GM12878 (cell line): ENCODE results near the gene STBD1. TPM values are rescaled to one million over a fixed set of nuclear protein-coding genes. Genes with fewer than 3 reads are reported as not detected.

Experiments
- ATAC-seq: fragments of 200-7000 bp; cut with Tn5 transposase; 3 replicates; pipeline ENCODE4 v1.9.1; 2020; ENCODE audit warnings: mild to moderate bottlenecking, moderate library complexity
- BruUV-seq: library from RNA; stranded (reverse); fragments of 400-500 nt; replicated peaks from 2 replicates; lab custom pipeline; 2021; lab: Mats Ljungman, UMichigan
- CTCF ChIA-PET: fragments of 300-600 bp; sonication (Branson Sonifier 250); formaldehyde crosslinking; extraction: SDS; loops from one replicate; lab custom pipeline; 2021; ENCODE audit warnings: inconsistent platforms; lab: Yijun Ruan, JAX
- POLR2A ChIA-PET: fragments of 350-600 bp; formaldehyde crosslinking; extraction: SDS; loops from one replicate; lab custom pipeline; 2021; ENCODE audit warnings: inconsistent platforms; lab: Charles Lee
- RAD21 ChIA-PET: fragments of 300-600 bp; sonication (Branson Sonifier 250); formaldehyde crosslinking; loops from one replicate; lab custom pipeline; 2023; ENCODE audit warnings: antibody characterized with exemption; ENCODE audit not compliant: unreplicated experiment; lab: Charles Lee
- SMC1A ChIA-PET: fragments of 300-600 bp; sonication (Branson Sonifier 250); formaldehyde crosslinking; loops from one replicate; lab custom pipeline; 2023; ENCODE audit not compliant: unreplicated experiment, uncharacterized antibody; lab: Charles Lee
- DNase-seq: peaks from one replicate; pipeline ENCODE4 v3.0.0-alpha.2; 2011; ENCODE audit warnings: low read depth, low spot score
- FAIRE-seq: peaks from 3 replicates; lab custom pipeline; 2011; peaks lifted over from hg19 to GRCh38; lab: Jason Lieb, UNC
- H2AFZ ChIP-seq: 2 replicates; pipeline ENCODE4 v1.6.0; 2011; ENCODE audit warnings: low read depth, low read length, control low read depth; ENCODE audit not compliant: control insufficient read depth
- H3K27ac ChIP-seq: 2 replicates; pipeline ENCODE4 v1.5.1; 2011; ENCODE audit warnings: control low read depth; ENCODE audit not compliant: control insufficient read depth, insufficient read depth
- H3K27me3 ChIP-seq, 2 experiments: replicated peaks in 1 of 2; 2 replicates each; pipeline versions ENCODE4 v1.6.0 to v1.6.1; 2011; ENCODE audit warnings: low read length in 1 of 2; ENCODE audit not compliant: control insufficient read depth in 2 of 2, insufficient read depth in 2 of 2
- H3K36me3 ChIP-seq, 2 experiments: 2 replicates each; pipeline ENCODE4 v1.5.1; 2011; ENCODE audit warnings: low read length in 1 of 2; ENCODE audit not compliant: control insufficient read depth in 2 of 2, insufficient read depth in 2 of 2
- H3K4me1 ChIP-seq: 2 replicates; pipeline ENCODE4 v1.6.1; 2011; ENCODE audit warnings: mild to moderate bottlenecking, low read length, moderate library complexity, mixed read lengths; ENCODE audit not compliant: control insufficient read depth, insufficient read depth
- H3K4me2 ChIP-seq: 2 replicates; pipeline ENCODE4 v1.6.0; 2011; ENCODE audit warnings: control low read depth; ENCODE audit not compliant: control insufficient read depth, insufficient read depth
- H3K4me3 ChIP-seq: fragments of 200-600 bp; sonication (generic); 2 replicates; pipeline ENCODE4 v1.5.1; 2016
- H3K79me2 ChIP-seq: 2 replicates; pipeline ENCODE4 v1.6.0; 2011; ENCODE audit warnings: low read length; ENCODE audit not compliant: control insufficient read depth, insufficient read depth
- H3K9ac ChIP-seq: 2 replicates; pipeline ENCODE4 v1.8.0; 2011; ENCODE audit warnings: low read length, control low read depth, mixed read lengths; ENCODE audit not compliant: control insufficient read depth, insufficient read depth
- H3K9me3 ChIP-seq: replicated peaks from 3 replicates; pipeline ENCODE4 v1.5.1; 2011; ENCODE audit warnings: mild to moderate bottlenecking, low read length; ENCODE audit not compliant: control insufficient read depth, insufficient read depth
- H4K20me1 ChIP-seq: 2 replicates; pipeline ENCODE4 v1.6.0; 2011; ENCODE audit not compliant: control insufficient read depth, insufficient read depth
- CREM ChIP-seq: IDR thresholded peaks from 2 replicates; pipeline ENCODE4 v1.6.1; 2014; ENCODE audit warnings: antibody characterized with exemption, low read depth
- EGR1 ChIP-seq, 2 experiments: IDR thresholded peaks; 1 replicate in 1 of 2; 2 replicates in 1 of 2; pipeline ENCODE4 v1.6.1; 2011 to 2012; ENCODE audit warnings: low read depth in 2 of 2, low read length in 2 of 2, borderline replicate concordance in 1 of 2, mild to moderate bottlenecking in 1 of 2, moderate library complexity in 1 of 2
- IKZF1 ChIP-seq: fragments of 450-650 bp; conservative IDR thresholded peaks from 2 replicates; pipeline ENCODE4 v1.6.1; 2017; ENCODE audit warnings: antibody characterized with exemption, mild to moderate bottlenecking
- JUNB ChIP-seq: IDR thresholded peaks from 2 replicates; pipeline ENCODE4 v1.6.1; 2016; ENCODE audit warnings: antibody characterized with exemption, mild to moderate bottlenecking
- POLR2AphosphoS5 ChIP-seq: IDR thresholded peaks from 2 replicates; pipeline ENCODE4 v1.6.1; 2011; ENCODE audit warnings: mild to moderate bottlenecking, low read length, inconsistent platforms
- STAT1 ChIP-seq: fragments of 450-650 bp; conservative IDR thresholded peaks from 2 replicates; pipeline ENCODE4 v1.6.1; 2014; ENCODE audit warnings: antibody characterized with exemption, mild to moderate bottlenecking
- TCF12 ChIP-seq: IDR thresholded peaks from 2 replicates; pipeline ENCODE4 v1.6.1; 2011; ENCODE audit warnings: low read depth, mild to moderate bottlenecking, low read length
- WGBS: methylation state at CpG from one replicate; pipeline ENCODE4 v1.1.6; 2016; ENCODE audit warnings: low lambda C conversion rate; ENCODE audit not compliant: insufficient replicate concordance, insufficient coverage; ENCODE audit errors: missing lambda C conversion rate; 5-methylcytosine and 5-hydroxymethylcytosine counted together
- in situ Hi-C: fragments of 300-500 bp; cut with MboI; formaldehyde crosslinking; loops from 9 replicates; pipeline ENCODE4 v1.14.3; 2018; ENCODE audit warnings: mixed read lengths
- intact Hi-C: fragments of 100-400 bp; cut with micrococcal nuclease; formaldehyde crosslinking; loops from one replicate; pipeline ENCODE4 v1.14.2; 2022; ENCODE audit not compliant: unreplicated experiment
- polyA plus RNA-seq, 11 experiments: library from polyadenylated mRNA; depleted of rRNA in 4 of 11; unstranded in 6 of 11; stranded (reverse) in 5 of 11; fragments of >200 nt; fragmentation: Nextera tagmentation in 4 of 11; fragmentation: Illumina TruSeq in 1 of 11; extraction: Ambion mirVana in 4 of 11; extraction: Trizol in 1 of 11; gene quantifications; 1 replicate in 1 of 11; 2 replicates in 10 of 11; pipeline versions ENCODE4 v1.2.1 to v1.2.3, GENCODE V29; 2011 to 2016; ENCODE audit warnings: inconsistent platforms in 2 of 11, missing spikeins in 2 of 11, low read depth in 1 of 11
- total RNA-seq, 4 experiments: library from RNA; depleted of rRNA in 3 of 4; stranded (reverse); fragments of >200 nt in 3 of 4; fragmentation: Illumina TruSeq in 1 of 4; extraction: Trizol in 1 of 4; gene quantifications; 2 replicates each; pipeline versions ENCODE4 v1.2.1 to v1.2.3, GENCODE V29; 2013 to 2021
- TF ChIP-seq, protein P1 (sequence below), 3 experiments: IDR thresholded peaks in 2 of 3; conservative IDR thresholded peaks in 1 of 3; 2 replicates each; pipeline ENCODE4 v1.5.1; 2011; ENCODE audit warnings: low read depth in 3 of 3, low read length in 3 of 3, mild to moderate bottlenecking in 3 of 3, control low read depth in 2 of 3, moderate library complexity in 2 of 3, inconsistent platforms in 1 of 3, mixed read lengths in 1 of 3; ENCODE audit not compliant: control insufficient read depth in 2 of 3, insufficient read depth in 1 of 3; ENCODE audit errors: extremely low read depth in 1 of 3
- TF ChIP-seq, protein P2 (sequence below): IDR thresholded peaks from 2 replicates; pipeline ENCODE4 v1.6.1; 2012; ENCODE audit warnings: low read depth, low read length, improper control_type of control experiment

The STBD1 gene
- total and polyA plus RNA-seq, 10 of the 15 experiments (the other 5 are each of a cell fraction or from before 2014, with no cell fraction given) = 0.04 to 0.10 (median 0.05) TPM; not detected in 7

DNA sequence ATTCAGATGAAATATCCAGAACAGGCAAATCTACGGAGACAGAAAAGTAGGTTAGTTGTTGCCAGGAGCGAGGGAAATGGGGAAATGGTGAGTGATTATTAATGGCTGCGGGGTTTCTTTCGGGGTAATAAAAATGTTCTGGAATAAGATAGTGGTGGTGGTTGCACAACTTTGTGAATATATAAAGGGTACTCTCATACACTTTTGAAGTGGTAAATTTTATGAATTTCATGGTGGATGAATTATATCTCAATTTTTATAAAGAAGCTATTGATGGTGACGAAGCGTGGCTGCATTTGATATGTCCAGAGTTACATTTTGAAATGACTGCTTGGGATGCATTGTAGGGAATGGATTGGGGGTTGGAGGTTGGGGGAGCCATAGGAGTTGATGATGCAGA lies 38.7 kb upstream of the STBD1 start:
- no peaks in the 10 kb centered on the region for H3K36me3 ChIP-seq
- no peak for FAIRE-seq
- H3K4me3 ChIP-seq = no peak overlapping the region
- H3K4me2 ChIP-seq = no peak overlapping the region
- no peaks in the 10 kb centered on the region for H3K4me1 ChIP-seq
- POLR2A ChIA-PET = no interaction called here
- no peak for ATAC-seq
- no peaks in the 10 kb centered on the region for H4K20me1 ChIP-seq
- intact Hi-C loops = no loop called here
- H3K27me3 ChIP-seq = peaks cover 0 to 8% of the 10 kb centered on the region in 2 experiments; a peak in 1 of 4 replicates
- SMC1A ChIA-PET = interaction anchor here (2.6 kb wide), 1 partner anchor 11 kb away, joined by 9 read pairs; no protein-coding TSS in a partner anchor
- CTCF ChIA-PET = no interaction called here
- no TSS peak for BruUV-seq
- H3K9me3 ChIP-seq = no peaks in the 10 kb centered on the region
- no peak for DNase-seq
- WGBS = 62% methylated on average over 6 of the region's 6 CpGs
- no peaks in the 10 kb centered on the region for H3K79me2 ChIP-seq
- in situ Hi-C loops = no loop called here
- RAD21 ChIA-PET = interaction anchor here (0.6 kb wide), 1 partner anchor 720 kb away, joined by 3 read pairs; no protein-coding TSS in a partner anchor
- no peak overlapping the region for H2AFZ ChIP-seq
- H3K27ac ChIP-seq = no peak overlapping the region
- no peak overlapping the region for H3K9ac ChIP-seq
- no peak for TF ChIP-seq STAT1

DNA sequence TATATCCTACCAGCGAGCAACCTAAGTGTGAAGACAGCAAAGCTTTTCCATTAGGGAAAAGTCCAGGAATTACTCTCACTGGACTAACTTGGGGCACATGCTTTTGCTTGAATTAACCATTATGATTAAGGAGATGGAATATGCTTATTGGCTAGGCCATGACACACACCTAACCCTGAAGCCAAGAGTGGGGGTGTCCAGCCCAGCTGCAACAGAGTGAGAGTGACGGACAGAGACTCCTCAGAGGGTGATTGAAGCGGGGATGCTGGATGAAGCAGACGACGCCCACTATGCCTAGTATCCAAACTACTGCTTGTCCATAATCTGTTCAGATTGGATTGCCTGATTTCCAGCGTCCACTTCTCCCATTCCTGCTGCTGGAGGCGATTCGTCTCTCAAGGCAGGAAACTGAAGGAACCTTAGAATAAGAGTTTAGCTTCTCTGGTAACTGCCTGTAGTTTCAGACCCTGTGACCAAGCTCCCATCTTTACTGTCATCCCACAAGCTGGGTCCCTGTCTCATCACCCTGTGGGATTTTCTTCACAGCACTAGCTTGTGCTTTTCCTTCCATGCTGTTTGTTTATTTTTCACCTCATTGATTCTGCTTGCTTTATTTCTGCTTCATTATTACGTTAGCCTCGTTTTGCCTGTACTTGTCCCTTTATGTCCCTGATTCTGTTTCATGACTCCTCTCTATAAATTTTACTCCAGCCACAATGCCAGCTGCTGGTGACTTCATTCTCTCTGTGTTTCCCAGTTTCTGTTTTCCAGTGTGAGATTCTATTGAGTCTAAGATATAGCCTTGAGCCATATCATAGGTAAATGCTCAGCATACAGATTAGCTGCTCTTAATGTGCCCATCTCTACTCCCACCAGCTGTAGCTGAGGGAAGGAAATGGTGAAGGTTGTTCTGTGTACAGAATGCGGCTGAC lies 36.0 kb upstream of the STBD1 start:
- in situ Hi-C loops = no loop called here
- H3K4me3 ChIP-seq = no peak overlapping the region
- no peak for FAIRE-seq
- CTCF ChIA-PET = interaction anchor here (1.0 kb wide), 1 partner anchor 108 kb away, joined by 3 read pairs; no protein-coding TSS in a partner anchor
- POLR2A ChIA-PET = no interaction called here
- no peak overlapping the region for H3K27ac ChIP-seq
- TF ChIP-seq EGR1 (IDR thresholded peaks at IDR 0.05; ENCODE audit: borderline replicate concordance in 1 of 2, low read depth in 2 of 2, low read length in 2 of 2) (no peak), POLR2AphosphoS5 (no peak), IKZF1 (no peak), CREM (no peak), TCF12 (no peak), JUNB (no peak)
- TF ChIP-seq, protein P1, sequence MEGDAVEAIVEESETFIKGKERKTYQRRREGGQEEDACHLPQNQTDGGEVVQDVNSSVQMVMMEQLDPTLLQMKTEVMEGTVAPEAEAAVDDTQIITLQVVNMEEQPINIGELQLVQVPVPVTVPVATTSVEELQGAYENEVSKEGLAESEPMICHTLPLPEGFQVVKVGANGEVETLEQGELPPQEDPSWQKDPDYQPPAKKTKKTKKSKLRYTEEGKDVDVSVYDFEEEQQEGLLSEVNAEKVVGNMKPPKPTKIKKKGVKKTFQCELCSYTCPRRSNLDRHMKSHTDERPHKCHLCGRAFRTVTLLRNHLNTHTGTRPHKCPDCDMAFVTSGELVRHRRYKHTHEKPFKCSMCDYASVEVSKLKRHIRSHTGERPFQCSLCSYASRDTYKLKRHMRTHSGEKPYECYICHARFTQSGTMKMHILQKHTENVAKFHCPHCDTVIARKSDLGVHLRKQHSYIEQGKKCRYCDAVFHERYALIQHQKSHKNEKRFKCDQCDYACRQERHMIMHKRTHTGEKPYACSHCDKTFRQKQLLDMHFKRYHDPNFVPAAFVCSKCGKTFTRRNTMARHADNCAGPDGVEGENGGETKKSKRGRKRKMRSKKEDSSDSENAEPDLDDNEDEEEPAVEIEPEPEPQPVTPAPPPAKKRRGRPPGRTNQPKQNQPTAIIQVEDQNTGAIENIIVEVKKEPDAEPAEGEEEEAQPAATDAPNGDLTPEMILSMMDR (IDR thresholded peaks at IDR 0.05 in 2 of 3, conservative IDR thresholded peaks at IDR 0.05 in 1 of 3; ENCODE audit: control insufficient read depth in 2 of 3, extremely low read depth in 1 of 3, insufficient read depth in 1 of 3, low read depth in 3 of 3, low read length in 3 of 3) = no peak
- TF ChIP-seq, protein P2, sequence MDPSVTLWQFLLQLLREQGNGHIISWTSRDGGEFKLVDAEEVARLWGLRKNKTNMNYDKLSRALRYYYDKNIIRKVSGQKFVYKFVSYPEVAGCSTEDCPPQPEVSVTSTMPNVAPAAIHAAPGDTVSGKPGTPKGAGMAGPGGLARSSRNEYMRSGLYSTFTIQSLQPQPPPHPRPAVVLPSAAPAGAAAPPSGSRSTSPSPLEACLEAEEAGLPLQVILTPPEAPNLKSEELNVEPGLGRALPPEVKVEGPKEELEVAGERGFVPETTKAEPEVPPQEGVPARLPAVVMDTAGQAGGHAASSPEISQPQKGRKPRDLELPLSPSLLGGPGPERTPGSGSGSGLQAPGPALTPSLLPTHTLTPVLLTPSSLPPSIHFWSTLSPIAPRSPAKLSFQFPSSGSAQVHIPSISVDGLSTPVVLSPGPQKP = no peak
- H3K27me3 ChIP-seq = peaks cover 0 to 10% of the 10 kb centered on the region in 2 experiments; a peak in 2 of 4 replicates
- 38% methylated on average over 11 of the region's 11 CpGs for WGBS
- DNase-seq = no peak
- H3K36me3 ChIP-seq = no peaks in the 10 kb centered on the region
- SMC1A ChIA-PET = interaction anchor here (0.8 kb wide), 1 partner anchor 91 kb away, joined by 5 read pairs; no protein-coding TSS in a partner anchor
- RAD21 ChIA-PET = interaction anchor here (0.6 to 0.7 kb wide), 2 partner anchors 90 kb away, joined by 3 read pairs; no protein-coding TSS in a partner anchor
- no peaks in the 10 kb centered on the region for H3K9me3 ChIP-seq
- H3K79me2 ChIP-seq = no peaks in the 10 kb centered on the region
- no peak overlapping the region for H2AFZ ChIP-seq
- intact Hi-C loops = no loop called here
- no peaks in the 10 kb centered on the region for H4K20me1 ChIP-seq
- no peaks in the 10 kb centered on the region for H3K4me1 ChIP-seq
- H3K9ac ChIP-seq = no peak overlapping the region
- no peak overlapping the region for H3K4me2 ChIP-seq
- ATAC-seq = no peak
- no TSS peak for BruUV-seq
